NCI-H146 (cell line): ENCODE data around the gene ZBTB21.

Experiments used
- DNase-seq: peaks from one replicate; lab custom pipeline; 2025; lab: John Stamatoyannopoulos, UW

The ZBTB21 gene

DNA sequence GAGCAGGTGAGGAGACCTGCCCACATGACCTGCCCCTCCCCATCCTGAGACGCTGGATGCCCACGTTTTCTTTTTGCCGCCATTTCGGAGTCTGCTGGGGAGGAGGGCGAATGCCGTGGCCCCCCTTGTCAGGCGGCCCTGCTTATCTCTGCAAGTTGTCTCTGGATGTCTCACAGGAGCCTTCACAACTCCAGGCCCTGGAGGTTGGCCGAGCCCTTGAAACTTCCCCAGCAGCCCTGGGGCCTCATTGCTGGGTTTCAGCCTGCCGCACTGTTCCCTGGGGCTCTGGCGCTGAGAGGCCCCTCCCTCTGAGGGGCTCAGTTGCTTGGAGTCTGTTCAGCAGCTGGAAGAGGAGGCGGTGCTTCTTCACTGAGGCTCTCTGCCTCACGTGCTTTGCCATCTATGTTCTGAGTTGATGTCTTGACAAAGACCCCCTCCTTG lies 29.8 kb upstream of the ZBTB21 start:
- DNase-seq = no peak

DNA sequence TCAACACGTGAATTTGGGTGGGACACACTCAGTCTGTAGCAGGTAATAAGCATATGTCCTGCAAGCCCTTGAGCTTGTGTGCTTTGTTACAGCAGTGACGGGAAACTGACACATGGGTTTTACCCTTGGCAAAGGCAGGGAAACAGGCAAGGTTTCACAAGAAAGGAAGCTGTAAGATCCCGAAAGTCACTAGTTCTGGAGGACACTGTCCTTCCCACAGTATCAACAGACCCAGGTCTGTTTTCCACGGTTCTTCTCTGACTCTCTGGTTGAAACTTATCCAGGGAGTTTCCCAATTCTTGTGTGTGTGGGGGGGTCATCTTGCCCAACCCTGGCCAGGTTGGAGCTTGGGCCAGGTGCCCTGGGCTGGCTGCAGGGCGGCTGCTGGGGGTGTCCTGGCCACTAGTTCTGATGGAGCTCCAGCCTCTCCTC lies 29.3 kb upstream of the ZBTB21 start:
- DNase-seq = no peak

DNA sequence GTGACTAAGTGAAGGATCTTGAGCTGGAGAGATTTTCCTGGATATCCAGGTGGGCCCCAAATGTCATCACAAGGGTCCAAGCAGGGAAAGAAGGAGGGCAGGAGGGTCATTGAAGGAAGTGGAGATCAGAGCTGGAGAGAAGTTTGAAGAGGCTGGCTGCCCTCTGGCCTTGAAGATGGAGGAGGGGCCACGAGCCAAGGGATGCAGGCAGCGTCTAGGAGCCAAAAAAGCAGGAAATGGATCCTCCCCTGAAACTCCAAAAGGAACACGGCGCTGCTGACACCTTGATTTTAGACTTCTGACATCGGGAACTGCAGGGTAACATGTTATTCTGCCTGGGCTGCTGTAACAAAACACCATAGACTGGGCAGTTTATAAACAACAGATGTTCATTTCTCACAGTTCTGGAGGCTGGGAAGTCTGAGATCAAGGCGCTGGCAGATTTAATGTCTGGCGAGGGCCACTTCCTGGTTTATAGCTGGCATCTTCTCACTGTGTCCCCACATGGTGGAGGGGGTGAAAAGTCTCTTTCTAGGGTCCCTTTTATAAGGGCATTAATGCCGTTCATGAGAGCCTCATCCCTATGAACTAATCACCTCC lies 28.8 kb upstream of the ZBTB21 start:
- DNase-seq = no peak

DNA sequence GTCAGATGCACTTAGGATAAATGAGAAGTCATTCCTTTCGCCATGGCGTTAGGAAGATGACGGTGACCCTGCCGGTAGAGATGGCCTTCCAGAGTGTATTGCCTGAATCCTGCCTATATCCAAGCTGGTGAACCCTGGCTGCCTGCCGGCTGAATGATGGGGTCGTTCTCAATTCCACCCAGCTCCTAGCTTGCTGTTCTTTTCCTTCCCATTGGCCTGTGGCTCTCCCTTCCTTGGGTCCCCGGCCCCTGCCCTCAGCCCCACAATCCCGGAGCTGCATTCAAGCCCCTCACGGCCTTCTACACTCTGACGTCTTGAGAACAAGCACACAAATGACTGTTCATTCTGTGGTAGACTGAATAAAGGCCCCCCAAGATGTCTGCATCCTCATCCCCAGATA lies 28.2 kb upstream of the ZBTB21 start:
- DNase-seq = no peak

DNA sequence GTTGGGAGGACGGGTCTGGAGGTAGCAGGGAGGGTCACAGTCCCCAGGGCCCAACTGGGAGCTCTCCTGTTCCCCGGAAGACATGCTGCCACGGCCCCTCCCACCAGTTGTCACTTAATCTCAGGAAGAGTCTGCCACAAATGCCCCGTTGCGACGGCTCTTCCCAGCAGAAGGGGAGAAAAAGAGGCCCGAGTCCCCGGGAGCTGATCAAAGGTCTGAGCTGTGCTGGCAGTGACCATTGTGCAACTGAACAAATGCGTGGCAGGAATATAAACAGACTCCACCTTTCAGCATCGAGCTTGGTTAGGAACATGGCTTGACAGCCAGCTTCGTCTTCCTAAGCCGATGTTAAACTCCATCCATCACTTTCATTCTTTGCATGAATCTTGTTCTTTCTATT lies 27.8 kb upstream of the ZBTB21 start:
- DNase-seq = no peak

DNA sequence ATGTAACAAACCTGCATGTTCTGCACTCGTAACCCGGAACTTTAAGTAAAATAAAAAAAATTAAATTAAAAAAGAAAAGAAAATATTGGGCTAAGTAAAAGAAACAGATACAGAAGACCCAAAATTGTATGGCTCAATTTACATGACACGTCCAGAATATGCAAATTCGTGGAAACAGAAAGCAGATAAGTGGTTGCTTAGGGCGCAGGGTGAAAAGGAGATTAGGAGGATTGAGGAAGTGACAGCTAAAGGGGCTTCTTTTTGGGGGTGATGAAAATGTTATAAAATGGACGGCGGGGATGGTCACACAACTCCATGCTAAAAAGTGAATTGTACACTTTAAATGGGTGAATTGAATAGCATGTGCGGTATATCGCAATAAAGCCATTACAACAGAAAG lies 27.4 kb upstream of the ZBTB21 start:
- DNase-seq = no peak

DNA sequence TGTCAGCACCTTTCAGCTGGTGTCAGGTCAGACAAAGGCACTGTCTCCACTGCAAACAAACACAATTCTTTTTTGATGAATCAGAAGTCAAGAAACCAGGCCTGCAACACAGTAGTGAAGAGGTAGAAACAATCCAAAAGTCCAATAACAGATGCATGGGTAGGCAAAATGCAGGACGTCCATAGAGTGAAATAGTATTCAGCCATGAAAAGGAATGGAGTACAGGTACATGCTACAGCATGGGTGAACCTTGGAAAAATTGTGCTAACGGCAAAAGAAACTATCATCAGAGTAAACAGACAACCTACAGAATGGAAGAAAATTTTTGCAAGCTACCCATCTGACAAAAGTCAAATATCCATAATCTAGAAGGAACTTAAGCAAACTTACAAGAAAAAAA lies 26.2 kb upstream of the ZBTB21 start:
- no peak for DNase-seq

DNA sequence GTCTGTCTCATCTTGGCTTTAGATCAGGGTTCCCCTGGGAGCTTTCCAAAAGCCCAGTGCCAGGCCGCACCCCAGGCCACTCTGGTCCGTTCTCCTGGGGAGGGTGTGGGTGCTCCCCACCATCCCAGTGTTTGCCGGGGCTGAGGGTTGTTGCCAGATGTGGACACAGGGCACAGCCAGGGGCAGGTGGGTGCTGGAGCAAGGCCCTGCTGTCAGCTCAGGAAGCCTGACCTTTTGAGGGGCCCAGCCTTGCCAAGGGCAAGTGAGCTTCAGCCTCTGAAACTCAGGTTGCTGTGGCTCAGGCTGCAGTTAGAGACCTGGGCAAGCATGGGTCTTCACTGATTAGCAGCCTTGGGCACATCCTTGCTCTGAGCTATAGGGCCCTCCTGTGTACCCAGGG lies 22.8 kb upstream of the ZBTB21 start:
- no peak for DNase-seq

DNA sequence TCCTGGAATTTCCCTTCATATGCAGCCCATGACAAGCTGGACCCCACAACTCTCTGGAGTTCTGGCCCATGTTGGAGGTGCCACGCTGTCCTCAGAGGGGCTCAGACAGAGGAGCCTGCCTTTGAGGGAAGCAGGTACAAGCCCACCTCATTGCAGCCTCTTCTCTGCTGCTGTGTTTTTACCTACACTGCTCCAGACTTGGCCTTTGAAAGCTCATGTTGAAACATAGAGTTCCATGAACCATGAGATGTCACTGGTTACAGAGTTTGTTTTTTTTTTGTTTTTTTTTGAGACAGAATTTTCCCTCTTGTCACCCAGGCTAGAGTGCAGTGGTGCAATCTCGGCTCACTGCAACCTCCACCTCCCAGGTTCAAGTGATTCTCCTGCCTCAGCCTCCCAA lies 22.1 kb upstream of the ZBTB21 start:
- DNase-seq = no peak

DNA sequence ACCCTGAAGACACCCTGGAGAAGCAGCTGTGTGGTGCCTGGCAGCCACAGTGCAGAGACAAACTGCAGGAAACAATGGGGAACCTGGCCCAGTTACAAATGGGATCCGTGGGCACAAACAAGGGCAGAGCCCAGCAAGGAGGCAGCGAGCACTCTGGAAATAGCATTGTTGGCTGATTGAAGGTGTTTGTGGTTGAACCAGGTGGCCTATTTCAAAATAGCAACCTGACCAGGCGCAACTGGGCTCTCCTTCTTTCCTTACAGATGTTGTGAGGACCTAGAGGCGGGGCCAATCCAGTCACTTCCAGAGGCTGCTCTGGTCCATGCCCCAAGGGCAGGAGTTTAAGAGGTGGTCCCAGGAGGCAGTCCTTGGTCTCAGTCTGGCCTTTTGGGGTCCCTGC lies 21.7 kb upstream of the ZBTB21 start:
- no peak for DNase-seq

DNA sequence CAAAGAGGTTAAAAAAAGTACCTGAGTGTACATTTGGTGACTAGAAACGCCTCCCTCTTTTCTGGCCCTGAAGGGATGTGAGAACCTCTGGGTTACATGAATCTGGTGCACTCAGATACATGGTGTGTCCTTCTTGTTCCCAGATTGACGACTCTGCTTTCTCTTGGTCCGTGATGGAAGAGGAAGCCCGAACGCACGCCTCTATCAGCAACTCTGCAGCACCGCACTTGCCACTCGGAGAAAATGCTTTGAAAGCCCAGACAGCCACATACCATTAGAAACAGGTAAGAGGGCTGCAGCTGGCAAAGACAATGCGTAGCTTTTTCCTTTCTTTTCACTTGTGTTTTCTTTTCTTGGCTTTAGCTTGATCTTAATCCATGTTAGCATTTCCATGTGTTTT lies 21.1 kb upstream of the ZBTB21 start:
- DNase-seq = no peak

DNA sequence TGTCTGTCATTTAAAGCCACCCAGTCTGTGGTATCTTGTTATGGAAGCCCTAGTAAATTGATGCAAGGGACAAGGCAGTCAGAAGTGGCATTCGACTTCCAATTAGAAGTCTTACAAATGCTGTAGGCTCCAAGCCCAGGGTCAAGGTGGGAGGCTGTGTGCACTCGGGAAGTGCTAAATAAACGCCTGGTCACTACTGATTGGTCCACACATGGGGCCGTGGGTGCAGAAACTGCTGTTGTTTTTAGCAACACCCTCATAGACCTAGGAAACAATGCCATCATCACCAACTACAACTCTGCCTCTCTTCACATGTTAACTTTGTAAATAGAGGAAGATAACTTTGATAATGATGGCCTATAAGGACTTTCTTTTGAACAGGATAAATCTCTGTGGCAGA lies 20.2 kb upstream of the ZBTB21 start:
- no peak for DNase-seq

DNA sequence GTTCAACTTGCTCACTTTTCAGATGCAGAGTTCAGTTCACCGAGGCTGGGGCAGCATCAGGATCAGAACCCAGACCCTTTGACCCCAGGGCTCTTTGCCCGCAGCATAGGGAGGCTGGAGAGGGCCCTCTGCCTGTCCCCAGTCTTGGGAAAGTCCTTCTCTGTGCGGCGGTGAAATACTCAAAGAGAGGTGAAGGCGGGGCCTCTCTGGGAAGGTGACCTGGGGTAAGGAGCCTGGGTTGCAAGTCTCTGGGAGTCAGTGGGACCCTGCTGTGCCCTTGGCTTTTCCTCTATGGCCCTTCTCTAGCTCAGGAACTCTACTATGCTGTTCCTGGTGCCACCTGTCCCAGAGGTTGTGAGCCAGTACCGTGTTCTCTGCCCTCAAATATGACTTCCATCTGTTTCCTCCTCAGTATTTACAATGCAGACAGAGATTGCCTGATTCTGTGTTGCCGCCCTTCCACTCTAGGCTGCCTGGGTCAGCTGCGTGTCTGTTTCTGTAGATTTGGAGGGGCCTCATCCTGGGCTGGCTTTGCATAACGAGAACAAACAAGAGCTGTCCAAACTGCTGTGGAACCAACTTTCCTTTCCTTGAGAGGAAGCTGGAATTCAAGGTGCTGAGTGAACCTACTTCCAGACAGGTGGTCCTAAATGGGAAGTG lies 18.7 kb upstream of the ZBTB21 start:
- DNase-seq = no peak

DNA sequence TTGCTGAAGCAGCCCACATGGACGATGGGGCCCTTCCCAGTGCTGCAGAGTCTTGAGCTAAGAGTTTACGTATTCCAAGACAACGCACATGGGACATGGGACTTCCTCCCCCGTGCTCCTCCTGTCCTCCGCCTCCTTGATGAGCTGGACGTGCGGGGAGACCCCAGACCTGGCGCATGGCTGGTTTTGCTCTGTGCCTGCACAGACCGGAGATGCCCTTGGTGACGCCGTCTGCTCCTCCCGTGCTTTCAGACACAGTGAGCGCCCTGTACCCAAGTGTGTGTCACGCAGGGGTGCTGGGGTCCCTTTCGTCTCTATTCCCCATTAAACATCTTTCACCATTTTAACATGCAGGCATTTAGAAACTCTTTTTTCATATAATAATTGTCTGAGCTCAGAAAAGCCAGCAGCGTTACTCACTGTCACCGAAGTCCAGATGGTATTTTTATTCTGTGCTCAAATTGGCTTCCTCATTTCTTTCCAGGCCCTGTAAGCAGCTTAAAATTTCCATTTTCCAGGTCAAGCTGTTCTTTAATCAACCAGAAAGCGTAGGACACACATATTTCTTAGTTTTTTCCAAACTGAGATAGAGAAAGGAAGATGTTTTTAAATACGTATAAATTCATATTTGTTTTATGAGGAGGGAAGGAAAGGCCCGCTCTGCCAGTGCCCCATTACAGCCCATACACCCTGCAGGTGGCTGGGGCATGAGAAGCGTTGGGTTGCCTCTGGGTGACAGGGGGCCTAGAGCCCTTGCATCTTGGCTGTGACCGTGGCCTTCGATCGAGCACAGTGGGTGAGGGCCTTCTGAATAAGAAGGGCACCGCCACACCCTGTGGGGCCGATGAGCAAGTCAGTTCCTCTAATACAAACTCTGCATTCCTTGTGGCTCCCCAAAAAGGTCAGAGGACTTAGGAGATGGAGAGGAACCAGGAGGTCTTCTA lies 17.9 kb upstream of the ZBTB21 start:
- DNase-seq = no peak

DNA sequence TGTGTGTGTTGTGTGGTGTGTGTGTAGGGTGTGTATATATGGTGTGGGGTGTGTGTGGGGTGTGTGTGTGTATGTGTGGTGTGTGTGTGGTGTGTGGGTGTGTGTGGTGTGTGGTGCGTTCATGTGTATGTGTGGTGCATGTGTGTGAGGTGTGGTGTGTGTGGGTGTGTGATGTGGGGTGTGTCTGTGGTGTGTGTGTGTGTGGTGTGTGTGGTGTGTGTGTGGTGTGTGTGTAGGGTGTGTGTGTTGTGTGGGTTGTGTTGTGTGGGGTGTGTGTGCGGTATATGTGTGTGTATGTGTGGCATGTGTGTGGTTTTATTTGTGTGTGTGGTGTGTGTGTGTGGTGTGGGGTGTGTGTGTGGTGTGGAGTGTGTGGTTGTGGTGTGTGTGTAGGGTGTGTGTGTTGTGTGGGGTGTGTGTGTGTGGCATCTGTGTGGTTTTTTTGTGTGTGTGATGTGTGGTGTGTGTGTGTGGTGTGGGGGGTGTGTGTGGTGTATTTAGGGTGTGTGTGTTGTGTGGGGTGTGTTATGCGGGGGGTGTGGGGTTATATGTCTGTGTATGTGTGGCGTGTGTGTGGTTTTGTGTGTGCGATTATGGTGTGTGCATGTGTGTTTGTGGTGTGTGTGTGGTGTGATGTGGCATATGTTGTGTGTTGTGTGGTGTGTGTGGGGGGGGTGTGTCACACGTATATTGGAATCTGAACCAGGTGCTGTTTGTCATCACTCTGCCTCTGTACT lies 17.1 kb upstream of the ZBTB21 start:
- DNase-seq = no peak

DNA sequence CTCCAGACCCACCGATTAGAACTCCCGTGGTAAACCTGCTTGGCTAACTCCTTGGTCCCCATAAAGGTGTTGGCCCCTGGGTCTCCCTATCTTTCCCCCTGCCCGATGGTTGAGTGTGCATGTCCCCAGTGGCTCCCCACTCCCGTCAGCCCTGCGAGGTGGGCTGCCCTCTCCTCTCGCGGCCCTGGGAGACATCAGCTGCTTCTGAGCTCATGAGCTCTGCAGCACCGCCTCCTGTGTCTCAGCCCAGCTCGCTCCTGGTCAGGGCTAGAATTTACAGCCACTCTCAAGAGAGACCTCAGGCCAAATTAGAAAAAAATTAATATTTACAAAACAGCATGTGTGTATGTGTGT lies 15.9 kb upstream of the ZBTB21 start:
- DNase-seq = no peak

DNA sequence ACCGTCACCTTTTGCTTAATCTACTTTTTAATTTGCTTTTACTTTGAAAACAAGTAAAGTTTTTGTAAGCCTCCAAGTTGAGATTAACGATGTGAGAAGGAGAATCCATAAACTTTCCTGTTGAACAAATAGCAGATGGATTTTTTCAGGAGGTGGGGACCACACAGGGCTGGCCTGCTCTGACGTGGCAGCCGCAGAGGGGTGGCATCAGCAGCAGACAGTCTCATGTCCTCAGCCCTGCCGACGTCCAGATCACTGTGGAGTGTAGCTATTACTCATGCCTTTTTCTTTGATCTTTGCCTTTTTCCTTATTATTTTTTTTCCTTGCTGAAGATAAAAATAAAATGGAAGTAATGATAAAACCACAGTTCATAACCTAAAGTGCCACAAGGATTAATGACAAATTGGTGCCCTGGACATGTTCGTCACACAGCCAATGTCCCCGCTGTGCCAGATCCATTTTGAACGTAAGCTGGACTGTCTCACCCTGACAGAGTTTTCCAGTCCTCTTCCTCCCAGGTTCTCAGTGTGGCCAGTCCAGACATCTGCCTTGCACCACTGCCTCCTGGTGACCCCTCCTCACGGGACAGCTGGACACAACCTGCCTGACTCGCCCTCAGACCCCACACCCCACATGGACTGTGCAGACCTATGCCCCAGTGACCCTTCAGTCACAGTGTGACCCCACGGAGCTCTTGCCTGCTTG lies 15.4 kb upstream of the ZBTB21 start:
- DNase-seq = no peak

DNA sequence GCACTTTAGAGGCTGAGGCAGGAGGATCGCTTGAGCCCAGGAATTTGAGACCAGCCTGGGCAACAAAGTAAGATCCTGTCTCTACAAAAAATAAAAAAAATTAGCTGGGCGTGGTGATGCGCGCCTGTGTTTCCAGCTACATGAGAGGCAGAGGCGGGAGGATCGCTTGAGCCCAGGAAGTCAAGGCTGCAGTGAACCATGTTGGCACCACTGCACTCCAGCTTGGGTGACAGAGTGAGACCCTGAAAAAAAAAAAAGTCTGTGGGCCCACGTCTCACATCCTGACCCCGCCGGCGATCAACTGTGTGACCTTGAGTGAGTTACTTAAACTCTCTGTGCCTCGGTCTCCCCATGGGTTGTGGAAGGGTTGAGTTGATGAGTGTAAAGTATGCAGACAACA lies 12.7 kb upstream of the ZBTB21 start:
- DNase-seq = no peak

DNA sequence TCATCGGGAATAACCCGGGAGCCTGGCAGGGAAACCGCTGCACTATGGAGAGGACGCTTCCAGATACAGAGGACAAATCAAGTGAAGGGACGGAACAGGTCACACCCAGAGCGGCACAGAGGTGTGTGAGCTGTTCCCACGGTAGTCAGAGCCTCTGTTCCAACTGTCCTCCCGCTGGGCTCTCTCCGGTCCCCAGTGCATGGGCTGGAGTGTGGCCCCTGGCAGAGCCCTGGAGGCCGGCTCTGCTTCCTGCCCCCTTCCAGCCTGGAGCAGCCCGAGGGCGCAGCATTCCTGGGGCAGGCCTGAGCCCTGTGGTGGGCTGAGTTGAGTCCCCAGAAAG lies 11.9 kb upstream of the ZBTB21 start:
- no peak for DNase-seq

DNA sequence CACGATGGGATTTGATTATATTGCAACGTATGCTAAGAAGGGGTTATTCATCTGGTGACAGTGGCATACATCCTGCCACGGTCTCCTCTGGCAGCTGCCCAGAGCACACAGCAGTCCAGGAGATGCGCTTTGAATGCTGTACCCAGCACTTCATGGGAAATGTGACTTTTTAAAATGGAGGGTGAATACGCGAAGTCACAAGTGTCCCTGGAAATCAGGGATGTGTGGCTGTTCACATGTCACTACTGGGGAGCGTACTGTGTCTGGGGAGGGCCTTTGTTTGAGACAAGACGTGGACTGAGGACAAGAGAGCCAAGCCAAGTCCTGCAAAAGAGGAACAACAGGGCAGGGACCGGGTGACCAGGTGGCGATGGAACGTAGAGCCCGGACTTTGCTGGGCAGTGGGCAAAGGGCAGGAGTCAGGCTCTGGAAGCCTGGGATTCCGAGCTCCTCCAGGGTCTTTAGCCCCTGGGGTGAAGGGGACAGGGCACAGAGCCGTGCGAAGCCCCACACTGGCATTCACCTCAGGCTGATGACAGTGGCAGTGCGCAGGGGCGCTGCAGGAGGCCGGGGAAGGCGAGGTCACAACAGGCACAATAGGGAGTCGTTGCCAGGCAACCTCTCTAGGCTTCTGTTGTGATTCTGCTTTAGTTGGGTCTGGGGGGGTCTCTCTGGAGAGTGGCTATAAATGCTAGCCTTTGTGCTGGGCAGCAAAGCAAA lies 11.4 kb upstream of the ZBTB21 start:
- DNase-seq = peak; percentile 81

DNA sequence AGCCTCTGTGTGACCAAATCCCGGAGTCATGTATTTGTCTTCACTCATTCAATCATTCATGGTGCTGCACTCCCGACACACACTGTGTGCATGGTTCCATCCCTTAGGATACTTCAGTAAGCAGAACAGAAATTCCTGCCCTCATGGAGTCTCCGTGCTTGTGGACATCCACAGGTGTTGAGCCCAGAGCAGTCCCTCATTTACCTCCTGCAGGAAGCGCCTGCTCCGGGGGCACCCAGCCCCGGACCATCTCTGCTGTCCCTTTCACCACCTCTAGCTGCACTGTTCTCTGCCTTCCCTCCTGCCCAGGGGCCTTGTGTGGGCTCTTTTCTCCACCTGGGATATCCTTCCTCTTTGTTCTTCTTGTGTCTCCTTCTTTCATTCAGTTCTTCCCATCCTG lies 9.5 kb upstream of the ZBTB21 start:
- no peak for DNase-seq
